Dendritic cell treated with granulocyte-macrophage colony-stimulating factor and Interleukin-4, amounts not matched to agents 40 ng/mL and 50 ng/mL, for 4 days (primary cell): ENCODE measurements around the gene TET3.
A peak's percentile ranks its signal among the peaks of the same experiment; 100 is the strongest.

Experiments
- H3K27ac Mint-ChIP-seq: one replicate; pipeline ENCODE4 v1.8.0; 2022; ENCODE audit warnings: mild to moderate bottlenecking, mixed read lengths
- H3K27me3 Mint-ChIP-seq: one replicate; pipeline ENCODE4 v1.8.0; 2022; ENCODE audit warnings: mild to moderate bottlenecking, mixed read lengths
- H3K36me3 Mint-ChIP-seq: one replicate; pipeline ENCODE4 v1.8.0; 2022; ENCODE audit warnings: low read depth, mixed read lengths
- H3K4me1 Mint-ChIP-seq: one replicate; pipeline ENCODE4 v1.8.0; 2022; ENCODE audit warnings: low read depth, mixed read lengths
- H3K4me3 Mint-ChIP-seq: one replicate; pipeline ENCODE4 v1.8.0; 2022; ENCODE audit warnings: mild to moderate bottlenecking, moderate library complexity, mixed read lengths
- H3K9me3 Mint-ChIP-seq: one replicate; pipeline ENCODE4 v1.8.0; 2022; ENCODE audit warnings: mixed read lengths
- intact Hi-C: fragments of 100-400 bp; cut with micrococcal nuclease; formaldehyde crosslinking; loops from one replicate; pipeline ENCODE4 v1.15.0; 2022

TET3 gene

GRCh38 chr2:73986085-73986681 is 1.5 kb downstream of the TET3 start:
- Mint-ChIP-seq H3K9me3 (no peaks in the 10 kb centered on the region), H3K4me1 (peaks cover 83% of the 10 kb centered on the region), H3K27me3 (no peaks in the 10 kb centered on the region), H3K27ac (peak overlapping the region; percentile 94), H3K36me3 (peaks cover 76% of the 10 kb centered on the region), H3K4me3 (peak overlapping the region; percentile 97)
- intact Hi-C loops, result loop anchor here (10.0 kb wide), 1 partner anchor 131 kb away; no protein-coding TSS in a partner anchor

- Mint-ChIP-seq H3K9me3 (no peaks in the 10 kb centered on the region), H3K36me3 (peaks cover 85% of the 10 kb centered on the region), H3K4me1 (peaks cover 80% of the 10 kb centered on the region), H3K27ac (peak overlapping the region; percentile 94), H3K27me3 (no peaks in the 10 kb centered on the region), H3K4me3 (peak overlapping the region; percentile 97)
- intact Hi-C loops, result loop anchor here (10.0 kb wide), 1 partner anchor 133 kb away; no protein-coding TSS in a partner anchor
Observed at GRCh38 chr2:73987109-73987947, 2.6 kb downstream of the TET3 start.

GRCh38 chr2:73987948-73988700 is 3.4 kb downstream of the TET3 start:
- Mint-ChIP-seq H3K4me3 (peak overlapping the region; percentile 97), H3K9me3 (no peaks in the 10 kb centered on the region), H3K4me1 (peaks cover 82% of the 10 kb centered on the region), H3K27me3 (no peaks in the 10 kb centered on the region), H3K36me3 (peaks cover 89% of the 10 kb centered on the region), H3K27ac (peak overlapping the region; percentile 94)
- intact Hi-C loops, result loop anchor here (10.0 kb wide), 1 partner anchor 133 kb away; no protein-coding TSS in a partner anchor

DNA sequence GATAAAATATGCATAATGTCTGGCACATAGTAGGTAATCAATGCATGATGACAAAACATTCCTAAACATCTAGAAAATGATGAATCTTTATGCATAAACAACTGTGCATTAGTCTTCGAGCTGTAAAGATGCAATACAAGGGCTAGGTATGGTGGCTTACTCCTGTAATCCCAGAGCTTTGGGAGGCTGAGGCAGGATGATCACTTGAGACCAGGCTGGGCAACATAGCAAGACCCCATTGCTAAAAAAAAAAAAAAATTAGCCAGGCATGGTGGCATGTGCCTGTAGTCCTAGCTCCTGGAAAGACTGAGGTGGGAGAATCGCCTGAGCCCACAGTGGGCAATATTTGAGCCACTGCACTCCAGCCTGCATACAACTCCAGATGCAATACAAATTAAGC is 5.3 kb downstream of the TET3 start:
- intact Hi-C loops, result loop anchor here (10.0 kb wide), 1 partner anchor 135 kb away; no protein-coding TSS in a partner anchor
- no peaks in the 10 kb centered on the region for H3K9me3 Mint-ChIP-seq
- H3K4me1 Mint-ChIP-seq, result peaks cover 90% of the 10 kb centered on the region
- H3K27ac Mint-ChIP-seq, result no peak overlapping the region
- H3K36me3 Mint-ChIP-seq, result peaks cover 97% of the 10 kb centered on the region
- H3K27me3 Mint-ChIP-seq, result no peaks in the 10 kb centered on the region
- H3K4me3 Mint-ChIP-seq, result peak overlapping the region; percentile 9

DNA sequence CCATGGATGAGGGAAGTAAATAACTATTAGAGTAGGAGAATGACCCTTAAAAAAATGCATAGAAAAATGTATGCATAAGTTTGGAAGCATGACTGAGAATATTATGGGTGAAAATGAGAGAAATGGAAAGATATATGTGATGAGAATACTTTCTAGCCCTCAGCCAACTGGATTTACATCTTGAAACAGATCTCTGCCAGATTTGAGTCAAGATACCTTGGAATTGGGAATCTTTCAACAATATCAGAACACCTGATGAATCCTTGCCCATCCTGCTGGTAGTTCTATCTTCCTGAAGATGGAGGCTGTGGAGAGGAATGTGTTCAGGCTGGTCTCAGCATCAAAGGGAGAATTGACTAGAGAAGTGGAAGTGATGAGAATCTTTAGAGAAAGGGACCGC is 5.8 kb downstream of the TET3 start:
- H3K27ac Mint-ChIP-seq, result no peak overlapping the region
- no peaks in the 10 kb centered on the region for H3K27me3 Mint-ChIP-seq
- H3K4me3 Mint-ChIP-seq, result peak overlapping the region; percentile 14
- intact Hi-C loops, result no loop called here
- H3K36me3 Mint-ChIP-seq, result peaks cover 100% of the 10 kb centered on the region
- peaks cover 95% of the 10 kb centered on the region for H3K4me1 Mint-ChIP-seq
- no peaks in the 10 kb centered on the region for H3K9me3 Mint-ChIP-seq

GRCh38 chr2:73992036-73992435 is 7.3 kb downstream of the TET3 start:
- H3K4me3 Mint-ChIP-seq, result no peak overlapping the region
- no peaks in the 10 kb centered on the region for H3K27me3 Mint-ChIP-seq
- peaks cover 100% of the 10 kb centered on the region for H3K36me3 Mint-ChIP-seq
- no peaks in the 10 kb centered on the region for H3K9me3 Mint-ChIP-seq
- no peak overlapping the region for H3K27ac Mint-ChIP-seq
- intact Hi-C loops, result no loop called here
- H3K4me1 Mint-ChIP-seq, result peaks cover 96% of the 10 kb centered on the region

- peak overlapping the region; percentile 67 for H3K27ac Mint-ChIP-seq
- no peaks in the 10 kb centered on the region for H3K9me3 Mint-ChIP-seq
- peak overlapping the region; percentile 18 for H3K4me3 Mint-ChIP-seq
- H3K4me1 Mint-ChIP-seq, result peaks cover 96% of the 10 kb centered on the region
- H3K36me3 Mint-ChIP-seq, result peaks cover 100% of the 10 kb centered on the region
- no peaks in the 10 kb centered on the region for H3K27me3 Mint-ChIP-seq
- intact Hi-C loops, result no loop called here
Observed at GRCh38 chr2:73993376-73993775, 8.7 kb downstream of the TET3 start.

DNA sequence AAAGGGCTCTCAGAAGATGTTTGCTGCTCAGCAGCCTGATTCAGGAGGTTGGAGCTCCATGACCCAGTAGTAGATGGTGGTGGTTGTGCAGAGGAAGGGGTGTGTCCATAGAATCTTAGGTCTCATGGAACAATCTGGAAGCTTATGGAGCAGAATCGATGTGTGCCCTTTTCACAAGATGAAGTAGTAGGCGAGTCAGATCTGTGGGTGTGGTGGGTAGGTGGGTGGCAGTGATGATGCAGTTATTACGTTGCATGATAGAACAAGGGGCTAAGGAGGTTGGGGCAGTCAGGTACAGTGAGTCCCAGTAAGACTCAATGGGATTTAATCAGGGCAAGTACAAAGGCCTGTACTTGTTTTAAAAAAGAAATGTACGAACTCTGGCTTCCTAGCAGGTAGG is 9.1 kb downstream of the TET3 start:
- intact Hi-C loops, result no loop called here
- H3K27me3 Mint-ChIP-seq, result no peaks in the 10 kb centered on the region
- peaks cover 100% of the 10 kb centered on the region for H3K36me3 Mint-ChIP-seq
- H3K9me3 Mint-ChIP-seq, result no peaks in the 10 kb centered on the region
- H3K4me3 Mint-ChIP-seq, result peak overlapping the region; percentile 38
- H3K4me1 Mint-ChIP-seq, result peaks cover 96% of the 10 kb centered on the region
- peak overlapping the region; percentile 67 for H3K27ac Mint-ChIP-seq

GRCh38 chr2:73994178-73994831 is 9.6 kb downstream of the TET3 start:
- Mint-ChIP-seq H3K36me3 (peaks cover 100% of the 10 kb centered on the region), H3K27ac (peak overlapping the region; percentile 67), H3K27me3 (no peaks in the 10 kb centered on the region), H3K4me3 (peak overlapping the region; percentile 39), H3K9me3 (no peaks in the 10 kb centered on the region), H3K4me1 (peaks cover 96% of the 10 kb centered on the region)
- intact Hi-C loops, result no loop called here

DNA sequence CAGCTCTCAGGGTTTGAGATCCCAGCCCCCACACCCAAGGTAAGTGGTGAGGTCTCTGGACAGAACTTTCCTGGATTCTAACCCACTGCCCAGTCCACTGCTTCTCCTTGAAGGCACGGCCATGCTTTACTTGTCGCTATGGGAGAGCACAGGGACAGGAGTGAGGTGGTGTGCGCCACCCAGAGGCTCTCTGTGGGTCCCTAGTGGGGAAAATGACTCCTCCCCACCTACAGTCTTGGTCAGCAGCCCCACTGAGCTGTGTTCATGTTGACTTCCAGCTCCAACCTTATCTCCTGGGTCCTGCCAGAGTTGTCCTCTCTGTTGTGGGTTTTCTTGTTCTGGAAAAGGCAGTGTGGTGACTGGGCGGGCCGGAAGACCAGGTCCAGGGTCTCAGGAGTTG is 11.1 kb downstream of the TET3 start:
- Mint-ChIP-seq H3K9me3 (no peaks in the 10 kb centered on the region), H3K27me3 (no peaks in the 10 kb centered on the region), H3K4me1 (peaks cover 96% of the 10 kb centered on the region), H3K4me3 (no peak overlapping the region), H3K27ac (no peak overlapping the region), H3K36me3 (peaks cover 100% of the 10 kb centered on the region)
- intact Hi-C loops, result no loop called here

DNA sequence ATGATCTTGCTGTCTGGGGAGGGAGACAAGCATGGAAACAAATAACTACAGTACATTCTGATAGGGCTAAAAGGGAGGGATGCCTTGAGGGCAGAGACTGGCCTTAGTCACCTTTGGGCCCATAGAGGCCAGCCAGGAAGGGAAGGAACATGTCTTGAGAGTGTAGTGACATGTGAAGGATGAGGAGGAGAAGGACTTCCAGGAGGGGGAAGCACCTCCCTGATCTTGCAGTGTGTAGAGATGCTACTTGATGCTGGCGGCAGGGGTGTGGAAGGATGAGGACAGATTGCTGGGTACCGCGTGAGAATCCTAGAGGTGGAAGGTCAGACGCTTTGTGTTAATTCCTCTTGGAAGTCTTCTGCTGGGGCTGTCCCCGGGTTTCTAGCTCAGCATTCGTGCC is 13.1 kb downstream of the TET3 start:
- Mint-ChIP-seq H3K4me3 (no peak overlapping the region), H3K27ac (no peak overlapping the region), H3K4me1 (peaks cover 96% of the 10 kb centered on the region), H3K36me3 (peaks cover 97% of the 10 kb centered on the region), H3K9me3 (no peaks in the 10 kb centered on the region), H3K27me3 (no peaks in the 10 kb centered on the region)
- intact Hi-C loops, result no loop called here

DNA sequence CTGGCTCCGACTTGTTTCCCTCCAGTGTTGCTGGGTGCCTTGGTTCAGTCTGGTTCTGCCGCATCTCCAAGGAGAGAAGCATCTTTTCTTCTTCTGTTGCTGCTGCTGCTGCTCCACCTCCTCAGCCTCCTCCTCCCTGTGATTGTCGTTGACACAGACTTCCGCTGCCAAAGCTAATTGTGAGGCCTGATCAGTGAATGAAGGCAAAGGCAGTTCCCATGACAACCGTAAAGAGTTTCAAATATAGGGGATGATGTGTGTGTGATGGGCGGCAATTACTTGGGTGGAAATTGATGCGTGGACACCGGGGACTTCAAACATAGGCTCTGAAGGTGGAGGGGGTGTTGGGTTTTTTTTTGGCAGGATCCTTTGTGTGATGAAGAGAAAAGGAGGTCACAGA is 13.7 kb downstream of the TET3 start:
- Mint-ChIP-seq H3K9me3 (no peaks in the 10 kb centered on the region), H3K4me1 (peaks cover 96% of the 10 kb centered on the region), H3K27ac (no peak overlapping the region), H3K36me3 (peaks cover 97% of the 10 kb centered on the region), H3K4me3 (no peak overlapping the region), H3K27me3 (no peaks in the 10 kb centered on the region)
- intact Hi-C loops, result no loop called here

DNA sequence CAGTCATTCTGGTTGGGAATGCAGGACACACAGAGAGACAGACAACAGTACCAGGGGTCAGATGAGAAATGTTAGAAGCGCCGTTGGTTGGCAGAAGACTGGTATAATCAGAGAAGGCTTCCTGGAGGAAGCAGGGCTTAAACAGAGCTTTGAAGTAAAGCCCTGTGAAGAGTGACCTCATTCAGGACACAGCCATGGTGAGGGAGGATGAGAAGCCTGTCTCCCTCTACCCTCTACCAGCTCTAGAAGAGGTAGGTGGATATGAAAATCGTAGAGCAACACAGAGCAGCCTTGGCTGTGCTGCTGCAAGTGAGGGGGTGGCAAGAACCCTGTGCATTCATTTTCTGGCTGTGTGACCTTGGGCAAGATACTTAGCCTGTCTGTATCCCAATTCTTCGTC is 14.2 kb downstream of the TET3 start:
- no peak overlapping the region for H3K4me3 Mint-ChIP-seq
- H3K4me1 Mint-ChIP-seq, result peaks cover 96% of the 10 kb centered on the region
- intact Hi-C loops, result no loop called here
- H3K27ac Mint-ChIP-seq, result no peak overlapping the region
- H3K36me3 Mint-ChIP-seq, result peaks cover 97% of the 10 kb centered on the region
- H3K9me3 Mint-ChIP-seq, result no peaks in the 10 kb centered on the region
- no peaks in the 10 kb centered on the region for H3K27me3 Mint-ChIP-seq
